Naive thymus-derived CD4-positive, alpha-beta T cell (primary cell): Measurements from ENCODE around the gene HPRT1. TPM values are rescaled to one million over a fixed set of nuclear protein-coding genes. Genes with fewer than 3 reads are reported as not detected.

ENCODE experiments used
- ATAC-seq: fragments of 150-1000 bp; cut with Tn5 transposase; 2 replicates; pipeline ENCODE4 v1.10.0; 2021; ENCODE audit warnings: mild to moderate bottlenecking, moderate library complexity
- CTCF ChIA-PET: fragments of 350-600 bp; sonication (Branson Sonifier 250); formaldehyde crosslinking; loops from one replicate; lab custom pipeline; 2021; ENCODE audit warnings: antibody characterized with exemption; lab: Charles Lee
- POLR2A ChIA-PET: fragments of 350-600 bp; sonication (Branson Sonifier 250); formaldehyde crosslinking; loops from one replicate; lab custom pipeline; 2021; ENCODE audit warnings: antibody characterized with exemption, inconsistent platforms; lab: Charles Lee
- DNase-seq, 9 donors: peaks; one replicate each; pipeline versions ENCODE4 v3.0.0 to v3.0.0-alpha.2; 2020 to 2022; ENCODE audit warnings: mixed read lengths in 1 of 9
- H3K27ac ChIP-seq: one replicate; pipeline ENCODE4 v1.7.0; 2013; ENCODE audit warnings: mild to moderate bottlenecking, low read depth, low read length, moderate library complexity
- H3K27me3 ChIP-seq, 2 donors: one replicate each; pipeline ENCODE4 v1.7.0; 2013; ENCODE audit warnings: low read length in 2 of 2, mild to moderate bottlenecking in 2 of 2, moderate library complexity in 2 of 2; ENCODE audit not compliant: control insufficient read depth in 2 of 2, insufficient read depth in 2 of 2
- H3K36me3 ChIP-seq, 3 experiments: 1 replicate in 2 of 3; 2 replicates in 1 of 3; pipeline ENCODE4 v1.7.0; 2013; ENCODE audit warnings: low read length in 3 of 3, mild to moderate bottlenecking in 3 of 3, moderate library complexity in 1 of 3; ENCODE audit not compliant: insufficient read depth in 3 of 3, control insufficient read depth in 2 of 3
- H3K4me1 ChIP-seq, 2 donors: one replicate each; pipeline ENCODE4 v1.7.0; 2013; ENCODE audit warnings: low read length in 2 of 2, mild to moderate bottlenecking in 2 of 2, moderate library complexity in 1 of 2; ENCODE audit not compliant: control insufficient read depth in 2 of 2, insufficient read depth in 2 of 2
- H3K4me3 ChIP-seq: 2 replicates; pipeline ENCODE4 v1.7.0; 2013; ENCODE audit warnings: mild to moderate bottlenecking, low read length
- H3K9me3 ChIP-seq, 3 experiments: 1 replicate in 2 of 3; 2 replicates in 1 of 3; pipeline ENCODE4 v1.7.0; 2013; ENCODE audit warnings: low read length in 3 of 3; ENCODE audit not compliant: control insufficient read depth in 2 of 3
- H3K27ac Mint-ChIP-seq, 9 donors: one replicate each; pipeline ENCODE4 v1.8.0; 2020 to 2022; ENCODE audit warnings: mixed read lengths in 9 of 9, mild to moderate bottlenecking in 8 of 9, moderate library complexity in 5 of 9, inconsistent platforms in 2 of 9
- H3K27me3 Mint-ChIP-seq, 5 donors: one replicate each; pipeline ENCODE4 v1.8.0; 2021 to 2022; ENCODE audit warnings: mixed read lengths in 5 of 5, mild to moderate bottlenecking in 1 of 5
- H3K36me3 Mint-ChIP-seq, 5 donors: one replicate each; pipeline ENCODE4 v1.8.0; 2020 to 2022; ENCODE audit warnings: mixed read lengths in 5 of 5, mild to moderate bottlenecking in 3 of 5, inconsistent platforms in 1 of 5
- H3K4me1 Mint-ChIP-seq, 7 donors: one replicate each; pipeline ENCODE4 v1.8.0; 2020 to 2022; ENCODE audit warnings: mixed read lengths in 7 of 7, mild to moderate bottlenecking in 3 of 7, inconsistent platforms in 1 of 7
- H3K4me3 Mint-ChIP-seq, 10 donors: one replicate each; pipeline ENCODE4 v1.8.0; 2020 to 2022; ENCODE audit warnings: mild to moderate bottlenecking in 10 of 10, mixed read lengths in 10 of 10, moderate library complexity in 6 of 10, inconsistent platforms in 2 of 10
- H3K9me3 Mint-ChIP-seq, 11 donors: one replicate each; pipeline ENCODE4 v1.8.0; 2020 to 2022; ENCODE audit warnings: mixed read lengths in 11 of 11, mild to moderate bottlenecking in 4 of 11, inconsistent platforms in 1 of 11, moderate library complexity in 1 of 11
- intact Hi-C, 2 donors: fragments of 100-400 bp; cut with micrococcal nuclease; formaldehyde crosslinking; loops; one replicate each; pipeline ENCODE4 v1.15.1; 2023
- polyA plus RNA-seq, 2 donors: library from polyadenylated mRNA; unstranded; fragments of 300-500 nt; fragmentation: Illumina TruSeq; gene quantifications; one replicate each; pipeline ENCODE4 v1.2.3, GENCODE V29; 2021
- total RNA-seq, 6 experiments: library from RNA in 5 of 6; stranded (reverse) in 5 of 6; gene quantifications; 1 replicate in 5 of 6; 2 replicates in 1 of 6; pipeline ENCODE4 v1.2.3 and lab custom pipeline; 2021 to 2026

The HPRT1 gene
- total and polyA plus RNA-seq, 7 experiments from 2014 or later = 13.6 to 89.8 (median 17.3) TPM

DNA sequence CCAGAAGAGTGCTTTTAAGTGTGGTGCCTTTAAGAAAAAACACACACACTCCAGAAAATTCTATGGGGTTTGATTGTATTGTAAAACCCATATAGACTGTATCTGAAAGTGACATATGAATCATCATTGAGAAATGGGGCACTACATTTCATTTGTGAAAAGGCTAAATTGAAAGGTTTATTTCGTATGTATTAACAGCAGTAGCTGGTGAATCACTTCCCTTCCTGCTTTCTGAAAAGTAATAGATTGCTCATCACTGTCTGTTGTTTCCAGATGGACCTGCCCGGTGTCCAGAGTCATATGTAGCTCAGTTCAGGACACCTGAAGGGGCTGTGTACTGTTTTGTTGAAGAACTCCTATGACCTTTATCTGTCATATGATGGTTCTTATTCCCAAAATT lies 28.1 kb upstream of the HPRT1 start:
- no peaks in the 10 kb centered on the region for H3K9me3 ChIP-seq
- Mint-ChIP-seq H3K36me3 (peaks cover 0 to 26% (median 12%) of the 10 kb centered on the region in 5 donors), H3K4me3 (no peak overlapping the region), H3K27me3 (no peaks in the 10 kb centered on the region), H3K4me1 (peaks cover 0 to 2% (median 0%) of the 10 kb centered on the region in 7 donors), H3K9me3 (peaks cover 0 to 2% (median 0%) of the 10 kb centered on the region in 11 donors), H3K27ac (no peak overlapping the region)
- DNase-seq (no peak), ATAC-seq (no peak)
- CTCF ChIA-PET = no interaction called here
- no peaks in the 10 kb centered on the region for H3K4me1 ChIP-seq
- POLR2A ChIA-PET = no interaction called here
- H3K4me3 ChIP-seq = no peak overlapping the region
- no peak overlapping the region for H3K27ac ChIP-seq
- intact Hi-C loops = no loop called here
- no peaks in the 10 kb centered on the region for H3K36me3 ChIP-seq
- H3K27me3 ChIP-seq = no peaks in the 10 kb centered on the region

DNA sequence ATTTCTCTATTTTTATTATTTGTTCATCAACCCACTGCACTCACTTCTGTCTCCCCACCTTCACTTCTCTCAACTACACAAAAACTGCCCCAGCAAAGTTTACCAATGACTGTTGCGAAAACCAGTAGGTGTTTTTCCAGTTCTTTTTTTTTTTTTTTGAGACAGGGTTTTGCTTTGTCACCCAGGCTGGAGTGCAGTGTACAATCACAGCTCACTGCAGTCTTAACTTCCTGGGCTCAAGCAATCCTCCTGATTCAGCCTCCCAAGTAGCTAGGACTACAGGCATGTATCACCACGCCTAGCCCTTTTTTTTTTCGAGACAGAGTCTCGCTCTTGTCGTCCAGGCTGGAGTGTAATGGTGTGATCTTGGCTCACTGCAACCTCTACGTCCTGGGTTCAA lies 24.1 kb upstream of the HPRT1 start:
- peaks cover 0 to 2% (median 0%) of the 10 kb centered on the region in 11 donors for H3K9me3 Mint-ChIP-seq
- peaks cover 0 to 23% (median 9%) of the 10 kb centered on the region in 5 donors for H3K36me3 Mint-ChIP-seq
- no peak overlapping the region for H3K27ac ChIP-seq
- H3K27me3 Mint-ChIP-seq = no peaks in the 10 kb centered on the region
- CTCF ChIA-PET = no interaction called here
- ATAC-seq = no peak
- no peaks in the 10 kb centered on the region for H3K27me3 ChIP-seq
- no peak for DNase-seq
- no peaks in the 10 kb centered on the region for H3K4me1 ChIP-seq
- H3K4me1 Mint-ChIP-seq = no peaks in the 10 kb centered on the region
- H3K9me3 ChIP-seq = no peaks in the 10 kb centered on the region
- no peak overlapping the region for H3K27ac Mint-ChIP-seq
- intact Hi-C loops = no loop called here
- POLR2A ChIA-PET = interaction anchor here (0.7 kb wide), 1 partner anchor 50 kb away, joined by 7 read pairs; no protein-coding TSS in a partner anchor
- no peaks in the 10 kb centered on the region for H3K36me3 ChIP-seq
- no peak overlapping the region for H3K4me3 Mint-ChIP-seq
- no peak overlapping the region for H3K4me3 ChIP-seq

DNA sequence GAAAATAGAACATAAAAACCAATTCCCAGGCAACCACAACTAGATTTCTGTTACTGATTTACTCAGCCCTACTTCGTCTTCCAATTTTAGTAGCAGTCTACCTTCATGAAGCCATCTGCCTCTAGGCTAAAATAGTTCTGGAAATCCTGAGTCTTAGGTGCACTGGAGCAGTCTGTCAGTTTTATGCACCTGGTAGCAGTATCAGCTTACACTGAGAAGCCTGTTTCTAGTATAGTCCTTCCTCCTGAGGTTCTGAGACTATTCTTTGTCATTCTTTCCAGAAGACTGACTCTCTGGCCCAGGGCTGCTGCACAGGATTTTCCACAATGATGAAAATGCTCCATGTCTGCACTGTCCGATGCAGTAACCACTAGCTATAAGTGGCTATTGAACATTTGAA lies 16.9 kb upstream of the HPRT1 start:
- H3K4me1 ChIP-seq = no peaks in the 10 kb centered on the region
- no peak overlapping the region for H3K27ac ChIP-seq
- intact Hi-C loops = no loop called here
- Mint-ChIP-seq H3K27me3 (no peaks in the 10 kb centered on the region), H3K4me1 (no peaks in the 10 kb centered on the region), H3K27ac (no peak overlapping the region), H3K4me3 (no peak overlapping the region), H3K36me3 (peaks cover 0 to 5% (median 0%) of the 10 kb centered on the region in 5 donors), H3K9me3 (no peaks in the 10 kb centered on the region)
- H3K4me3 ChIP-seq = no peak overlapping the region
- ChIA-PET POLR2A (no interaction called here), CTCF (no interaction called here)
- H3K9me3 ChIP-seq = no peaks in the 10 kb centered on the region
- ATAC-seq (no peak), DNase-seq (no peak)
- H3K27me3 ChIP-seq = no peaks in the 10 kb centered on the region
- H3K36me3 ChIP-seq = no peaks in the 10 kb centered on the region

DNA sequence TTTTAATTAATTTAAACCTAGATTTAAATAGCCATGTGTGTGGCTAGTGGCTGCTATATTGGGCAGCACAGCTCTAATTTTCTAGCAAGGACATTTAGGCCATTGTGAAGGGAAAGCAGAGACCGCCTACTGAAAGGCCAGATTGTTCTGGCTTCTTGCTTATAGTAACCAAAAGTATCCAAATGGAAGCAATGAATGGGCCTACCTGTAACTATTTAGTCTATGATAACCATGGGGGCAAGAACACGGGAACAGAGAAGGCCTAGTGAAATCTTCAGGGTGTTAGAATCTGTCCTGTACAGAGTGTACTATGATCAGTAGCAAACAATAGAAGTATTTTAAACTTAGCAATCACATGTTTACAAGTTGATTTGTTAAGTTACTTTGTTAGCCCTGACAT lies 16.5 kb upstream of the HPRT1 start:
- no peak for DNase-seq
- intact Hi-C loops = no loop called here
- Histone ChIP-seq H3K9me3 (no peaks in the 10 kb centered on the region), H3K36me3 (no peaks in the 10 kb centered on the region), H3K27me3 (no peaks in the 10 kb centered on the region), H3K27ac (no peak overlapping the region), H3K4me1 (no peaks in the 10 kb centered on the region), H3K4me3 (no peak overlapping the region)
- peaks cover 0 to 4% (median 0%) of the 10 kb centered on the region in 5 donors for H3K36me3 Mint-ChIP-seq
- ChIA-PET POLR2A (no interaction called here), CTCF (no interaction called here)
- no peak overlapping the region for H3K4me3 Mint-ChIP-seq
- no peaks in the 10 kb centered on the region for H3K4me1 Mint-ChIP-seq
- H3K27me3 Mint-ChIP-seq = no peaks in the 10 kb centered on the region
- ATAC-seq = no peak
- no peak overlapping the region for H3K27ac Mint-ChIP-seq
- no peaks in the 10 kb centered on the region for H3K9me3 Mint-ChIP-seq

DNA sequence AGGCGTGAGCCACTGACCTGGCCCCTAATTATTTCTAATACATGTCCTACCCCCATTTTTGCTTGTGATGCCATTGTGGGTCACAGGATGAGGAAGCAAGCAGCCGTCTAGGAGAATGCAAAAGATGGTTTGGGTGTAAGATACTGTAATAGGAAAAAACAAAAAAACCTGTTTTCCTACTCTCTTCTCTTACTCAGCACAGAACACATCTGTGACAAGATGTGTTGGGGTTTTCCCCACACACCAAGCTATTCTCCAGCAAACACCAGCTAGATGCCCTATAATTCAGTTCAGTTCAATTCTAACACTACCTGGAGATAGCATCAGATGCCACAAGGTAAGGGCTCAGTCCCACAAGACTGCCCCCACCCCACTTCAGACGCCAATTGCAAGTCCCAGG lies 15.3 kb upstream of the HPRT1 start:
- intact Hi-C loops = no loop called here

DNA sequence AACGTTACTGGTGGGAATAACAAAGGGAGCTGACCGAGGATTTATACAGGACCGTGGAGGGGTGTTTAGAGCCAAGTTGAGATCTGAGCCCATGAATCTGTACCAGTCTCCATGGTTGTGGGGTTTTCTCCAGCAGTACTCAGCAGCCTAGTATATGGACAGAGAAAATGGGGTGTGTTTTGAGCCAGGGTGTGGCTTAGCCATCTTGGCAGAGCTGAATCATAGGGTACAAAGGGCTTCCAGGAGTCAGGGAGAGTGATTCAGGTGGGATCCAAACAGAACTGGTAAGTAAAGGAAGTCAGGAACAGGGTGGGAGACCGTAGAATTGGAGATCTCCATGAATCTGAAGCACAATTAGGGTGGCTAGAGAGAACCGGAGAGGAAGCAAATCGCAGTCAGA lies 7.4 kb upstream of the HPRT1 start:
- no peaks in the 10 kb centered on the region for H3K27me3 ChIP-seq
- no peaks in the 10 kb centered on the region for H3K9me3 ChIP-seq
- ChIA-PET POLR2A (no interaction called here), CTCF (interaction anchor here (0.7 kb wide), 1 partner anchor 660 kb away, joined by 7 read pairs; no protein-coding TSS in a partner anchor)
- Mint-ChIP-seq H3K27ac (no peak overlapping the region), H3K4me3 (no peak overlapping the region), H3K27me3 (no peaks in the 10 kb centered on the region), H3K4me1 (peaks cover 0 to 2% (median 0%) of the 10 kb centered on the region in 7 donors), H3K36me3 (no peaks in the 10 kb centered on the region), H3K9me3 (peaks cover 0 to 2% (median 0%) of the 10 kb centered on the region in 11 donors)
- H3K27ac ChIP-seq = no peak overlapping the region
- H3K4me3 ChIP-seq = no peak overlapping the region
- no peaks in the 10 kb centered on the region for H3K36me3 ChIP-seq
- ATAC-seq (no peak), DNase-seq (no peak)
- H3K4me1 ChIP-seq = no peaks in the 10 kb centered on the region
- intact Hi-C loops = no loop called here

More for the DNA sequence above, 15.3 kb upstream of the HPRT1 start:
- DNase-seq (no peak), ATAC-seq (no peak)
- H3K4me3 ChIP-seq = no peak overlapping the region
- no peak overlapping the region for H3K27ac ChIP-seq
- ChIA-PET POLR2A (no interaction called here), CTCF (no interaction called here)
- no peaks in the 10 kb centered on the region for H3K27me3 ChIP-seq
- H3K4me1 ChIP-seq = no peaks in the 10 kb centered on the region
- H3K9me3 ChIP-seq = no peaks in the 10 kb centered on the region
- H3K36me3 ChIP-seq = no peaks in the 10 kb centered on the region
- H3K36me3 Mint-ChIP-seq = peaks cover 0 to under 1% (median 0%) of the 10 kb centered on the region in 5 donors
- H3K27ac Mint-ChIP-seq = no peak overlapping the region
- H3K4me3 Mint-ChIP-seq = no peak overlapping the region
- H3K9me3 Mint-ChIP-seq = no peaks in the 10 kb centered on the region
- H3K4me1 Mint-ChIP-seq = no peaks in the 10 kb centered on the region
- H3K27me3 Mint-ChIP-seq = no peaks in the 10 kb centered on the region

DNA sequence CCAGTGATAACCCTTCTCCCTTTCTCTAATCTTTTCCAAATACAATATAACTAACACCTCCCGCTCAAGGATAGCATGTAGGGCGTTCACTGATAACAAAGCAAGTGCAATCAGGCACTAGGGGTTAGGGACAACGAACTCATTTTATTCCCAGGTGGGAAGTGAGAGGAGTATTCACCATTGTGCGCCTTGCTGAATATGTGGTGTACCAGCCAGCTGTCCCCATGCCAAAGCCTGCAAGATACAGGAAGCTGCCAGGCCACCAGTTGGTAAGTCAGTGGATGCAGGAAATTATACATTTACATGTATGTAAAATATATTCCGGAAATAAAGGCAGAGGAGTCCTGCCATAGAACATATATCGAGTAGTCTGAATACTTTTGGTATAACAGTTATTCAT lies 6.3 kb upstream of the HPRT1 start:
- DNase-seq = no peak
- Mint-ChIP-seq H3K36me3 (no peaks in the 10 kb centered on the region), H3K27ac (no peak overlapping the region), H3K27me3 (no peaks in the 10 kb centered on the region), H3K4me3 (no peak overlapping the region), H3K4me1 (peaks cover 0 to 3% (median 0%) of the 10 kb centered on the region in 7 donors), H3K9me3 (peaks cover 0 to 2% (median 0%) of the 10 kb centered on the region in 11 donors)
- no peak for ATAC-seq
- ChIA-PET CTCF (no interaction called here), POLR2A (no interaction called here)
- Histone ChIP-seq H3K4me1 (no peaks in the 10 kb centered on the region), H3K9me3 (no peaks in the 10 kb centered on the region), H3K36me3 (no peaks in the 10 kb centered on the region), H3K4me3 (no peak overlapping the region), H3K27me3 (no peaks in the 10 kb centered on the region), H3K27ac (no peak overlapping the region)
- intact Hi-C loops = no loop called here
